Glomerular visceral epithelial cell (primary cell): ENCODE measurements around the gene LDHAL6B.
A peak's percentile ranks its signal among the peaks of the same experiment; 100 is the strongest.
"Not testable (repeated sequence)": the region's sequence is repeated elsewhere in the genome, so short reads cannot be mapped to it uniquely, and the experiment has no call there.

Experiments used
- DNase-seq: peaks from one replicate; pipeline ENCODE4 v3.0.0-alpha.2; 2016; ENCODE audit errors: extremely low spot score

Gene LDHAL6B

DNA sequence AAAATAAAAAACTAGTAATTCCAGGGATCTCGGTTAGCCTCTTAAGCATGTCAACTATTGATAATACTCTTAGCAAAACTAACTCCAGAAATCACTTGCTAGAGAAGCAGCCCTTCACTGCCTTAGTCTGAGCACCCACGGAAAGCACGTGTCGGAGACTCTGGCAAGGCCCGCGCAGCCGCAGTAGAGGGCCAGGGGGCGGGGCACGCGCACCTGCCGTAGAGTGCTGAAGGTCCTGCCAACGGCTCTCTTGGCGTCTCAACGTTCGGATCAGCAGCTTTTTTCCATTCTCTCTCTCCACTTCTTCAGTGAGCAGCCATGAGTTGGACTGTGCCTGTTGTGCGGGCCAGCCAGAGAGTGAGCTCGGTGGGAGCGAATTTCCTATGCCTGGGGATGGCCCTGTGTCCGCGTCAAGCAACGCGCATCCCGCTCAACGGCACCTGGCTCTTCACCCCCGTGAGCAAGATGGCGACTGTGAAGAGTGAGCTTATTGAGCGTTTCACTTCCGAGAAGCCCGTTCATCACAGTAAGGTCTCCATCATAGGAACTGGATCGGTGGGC lies at the start of gene LDHAL6B:
Gene LDHAL6B (plus strand): TSS at position 221 of the 561 bp plus-strand sequence. CDS start 98 bp downstream, at position 319.
- DNase-seq: no peak

DNA sequence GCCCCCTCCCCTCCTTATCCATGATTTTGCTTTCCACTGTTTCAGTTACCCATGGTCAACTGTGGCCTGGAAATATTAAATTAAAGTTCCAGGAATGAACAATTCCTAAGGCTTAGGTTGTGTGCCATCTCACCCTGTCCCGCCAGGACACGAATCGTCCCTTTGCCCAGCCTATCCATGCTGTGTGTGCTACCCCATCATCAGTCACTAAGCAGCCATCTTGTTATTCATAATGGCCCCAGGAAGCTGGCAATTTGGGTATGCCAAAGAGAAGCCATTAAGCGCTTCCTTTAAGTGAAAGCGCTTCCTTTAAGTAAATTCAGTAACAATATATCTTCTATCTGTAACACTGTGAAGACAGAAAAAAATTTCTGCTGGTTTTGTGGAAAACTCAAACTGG lies 49.2 kb upstream of the LDHAL6B start:
- DNase-seq: no peak

- no peak for DNase-seq
These were observed 48.6 kb upstream of the LDHAL6B start for GRCh38 chr15:59157840-59158700.

- no peak for DNase-seq
These were observed 48.0 kb upstream of the LDHAL6B start for GRCh38 chr15:59158701-59159034.

GRCh38 chr15:59159210-59159609 lies 47.4 kb upstream of the LDHAL6B start:
- no peak for DNase-seq

- DNase-seq: no peak
These were observed 45.6 kb upstream of the LDHAL6B start for GRCh38 chr15:59160880-59161593.

DNA sequence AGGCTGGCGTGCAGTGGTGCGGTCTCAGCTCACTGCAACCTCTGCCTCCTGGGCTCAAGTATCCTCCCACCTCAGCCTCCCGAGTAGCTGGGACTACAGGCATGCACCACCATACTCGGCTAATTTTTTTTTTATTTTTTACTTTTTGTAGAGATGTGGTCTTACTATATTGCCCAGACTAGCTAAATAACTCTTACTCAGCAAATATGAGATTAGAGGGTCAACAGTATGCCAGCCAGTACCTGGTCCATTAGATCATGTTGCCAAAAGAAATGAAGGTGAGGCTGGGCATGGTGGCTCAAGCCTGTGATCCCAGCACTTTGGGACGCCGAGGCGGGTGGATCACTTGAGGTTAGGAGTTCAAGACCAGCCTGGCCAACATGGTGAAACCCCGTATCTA lies 44.6 kb upstream of the LDHAL6B start:
- not testable (repeated sequence) for DNase-seq

GRCh38 chr15:59165726-59166125 lies 40.9 kb upstream of the LDHAL6B start:
- no peak for DNase-seq

- no peak for DNase-seq
These were observed 40.5 kb upstream of the LDHAL6B start for GRCh38 chr15:59166166-59166565.

DNA sequence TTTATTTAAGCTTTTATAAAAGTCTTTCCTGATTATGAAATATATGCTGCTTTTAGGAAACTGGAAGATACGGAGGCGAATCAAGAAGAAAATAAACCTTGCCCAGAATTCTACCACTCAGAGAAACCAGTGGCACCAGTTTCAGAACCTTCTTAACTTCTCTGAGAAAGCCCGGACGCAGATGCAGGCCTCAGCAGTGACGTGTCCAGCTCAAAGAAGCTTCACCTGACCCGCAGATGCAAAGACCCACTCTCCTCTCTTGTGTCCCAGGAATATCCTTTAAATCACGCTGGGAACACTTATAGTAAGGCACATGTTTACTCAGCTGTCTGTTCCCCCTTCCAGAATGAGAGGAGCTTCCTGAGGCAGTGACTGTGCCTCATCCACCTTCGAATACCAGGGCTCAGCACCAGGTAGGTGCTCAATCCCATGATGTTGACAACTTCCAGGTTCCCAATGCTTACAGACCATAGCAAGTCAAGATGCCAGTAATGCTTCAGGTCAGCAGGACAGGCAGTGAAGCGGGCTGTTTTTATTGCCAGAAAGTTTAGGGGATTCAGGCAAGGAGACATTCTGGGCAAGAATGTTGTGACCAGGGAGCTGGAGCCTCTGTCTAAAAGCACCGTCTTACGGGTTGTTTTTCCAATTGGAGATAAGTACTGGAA lies 39.9 kb upstream of the LDHAL6B start:
- DNase-seq: no peak

- peak; percentile 61 for DNase-seq
These were observed 38.1 kb upstream of the LDHAL6B start for GRCh38 chr15:59168536-59168935.

GRCh38 chr15:59169251-59169708 lies 37.4 kb upstream of the LDHAL6B start:
- DNase-seq: peak; percentile 57

- DNase-seq: peak; percentile 79
These were observed 36.2 kb upstream of the LDHAL6B start for GRCh38 chr15:59170295-59171066.

GRCh38 chr15:59171067-59171397 lies 35.6 kb upstream of the LDHAL6B start:
- DNase-seq: no peak

DNA sequence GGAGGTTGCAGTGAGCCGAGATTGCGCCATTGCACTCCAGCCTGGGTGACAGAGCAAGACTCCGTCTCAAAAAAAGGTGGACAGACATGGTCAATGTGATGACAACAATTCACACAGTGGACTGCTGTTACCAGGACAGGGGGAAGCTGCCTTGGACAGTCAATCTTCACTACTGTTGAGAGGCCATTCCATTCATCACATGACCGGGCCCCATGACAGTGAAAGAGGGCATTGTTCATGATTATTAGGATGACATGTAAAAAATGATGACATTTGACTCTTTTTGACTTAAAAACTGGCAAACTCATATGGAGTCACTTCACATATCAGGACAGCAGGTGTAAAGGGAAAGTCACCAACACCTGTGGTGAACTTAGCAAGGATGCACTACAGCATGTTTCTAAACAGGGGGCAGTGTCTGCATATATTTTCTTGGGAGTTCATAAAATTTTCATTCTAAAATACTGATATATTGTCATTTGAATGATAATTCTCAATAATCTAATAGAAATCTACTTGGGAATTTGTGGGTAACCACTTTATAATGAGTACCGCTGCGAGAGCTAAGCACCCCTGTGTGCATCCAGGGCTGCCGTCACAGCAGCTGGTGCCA lies 34.2 kb upstream of the LDHAL6B start:
- DNase-seq: no peak

DNA sequence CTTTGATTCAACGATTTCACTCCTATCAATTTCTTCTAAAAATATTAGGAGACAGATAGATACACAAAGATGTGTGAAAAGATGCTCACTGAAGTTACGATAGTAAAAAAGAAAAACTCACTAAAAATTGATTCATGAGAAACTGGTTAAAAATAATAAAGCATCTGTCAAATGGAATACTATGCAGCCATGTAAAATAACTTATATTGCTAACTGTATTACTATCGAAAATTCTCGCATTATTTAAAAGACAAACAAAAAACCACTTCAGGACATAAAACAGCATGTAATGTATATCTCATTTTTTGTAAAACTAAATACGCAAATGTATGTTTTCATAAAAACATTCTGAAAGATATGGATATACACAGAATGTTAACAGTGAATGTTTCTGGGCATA lies 33.4 kb upstream of the LDHAL6B start:
- no peak for DNase-seq

GRCh38 chr15:59174151-59174834 lies 32.4 kb upstream of the LDHAL6B start:
- DNase-seq: no peak

DNA sequence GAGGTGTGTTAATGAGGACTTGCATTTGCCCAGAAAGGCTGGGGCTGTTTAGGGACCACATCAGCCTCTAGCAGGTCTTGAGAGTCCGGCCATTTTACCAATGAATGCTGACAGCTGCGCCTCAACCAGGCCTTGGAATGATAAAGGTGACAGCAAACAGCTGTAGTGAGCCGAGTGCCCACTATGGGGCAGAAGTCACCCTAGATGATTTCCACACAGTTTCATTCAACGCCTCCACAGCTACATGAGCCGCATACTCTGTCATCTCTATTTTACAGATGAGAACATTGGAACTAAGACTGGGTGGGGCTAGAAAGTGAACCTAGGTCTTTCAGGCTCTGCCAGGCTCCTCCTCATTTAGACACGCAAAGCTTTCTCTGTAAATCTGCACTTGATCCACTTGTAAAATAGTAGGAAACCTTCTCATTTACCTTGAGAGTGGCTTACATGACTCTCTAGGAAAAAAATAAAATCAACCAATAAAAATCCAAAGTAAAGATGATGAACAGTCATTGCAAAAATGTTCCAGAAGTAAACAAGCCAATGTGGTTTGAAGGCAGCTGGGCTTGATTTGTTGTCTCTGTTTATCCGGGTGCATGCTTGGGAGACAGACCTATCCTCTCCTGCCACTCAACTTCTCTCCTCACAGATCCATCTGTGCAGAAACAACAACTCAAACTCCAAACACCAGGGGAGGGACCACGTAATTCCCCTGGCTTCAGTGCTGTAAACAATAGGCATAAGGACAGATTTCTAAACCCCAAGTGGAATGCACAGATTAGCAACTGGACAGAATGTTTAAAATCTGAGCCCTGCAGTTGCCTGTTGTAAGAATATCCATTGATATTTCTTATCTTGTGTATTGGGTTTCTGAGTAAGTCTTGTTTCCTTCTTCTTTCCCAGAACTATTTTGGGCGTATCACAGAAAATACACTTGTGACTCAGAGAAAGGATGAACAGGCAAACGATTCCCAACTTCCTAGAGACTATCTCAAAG lies 31.5 kb upstream of the LDHAL6B start:
- peak; percentile 78 for DNase-seq

- DNase-seq: no peak
These were observed 29.9 kb upstream of the LDHAL6B start for GRCh38 chr15:59176653-59177316.
